Measurements from ENCODE around the gene METTL24.
"Not testable (repeated sequence)": the region's sequence is repeated elsewhere in the genome, so short reads cannot be mapped to it uniquely, and the experiment has no call there.

METTL24 gene

DNA sequence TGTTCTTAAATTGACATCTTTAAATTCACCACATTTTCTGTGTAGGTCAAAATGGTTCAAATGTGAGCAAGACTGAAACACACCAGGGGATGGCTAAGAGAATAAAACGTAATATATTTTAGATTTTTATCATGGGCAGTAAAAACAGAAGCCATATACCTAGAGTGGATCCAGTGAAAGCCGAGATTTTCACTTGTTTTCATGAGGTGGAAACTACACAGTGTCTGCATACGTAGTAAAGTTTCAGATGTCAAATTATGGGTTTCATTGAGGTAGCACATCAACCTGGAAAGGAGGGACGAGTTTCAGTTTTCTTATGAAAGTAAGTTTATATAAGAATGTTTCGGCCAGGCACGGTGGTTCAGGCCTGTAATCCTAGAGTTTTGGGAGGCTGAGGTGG is 25.9 kb downstream of the METTL24 start:
- no peak for DNase-seq

DNA sequence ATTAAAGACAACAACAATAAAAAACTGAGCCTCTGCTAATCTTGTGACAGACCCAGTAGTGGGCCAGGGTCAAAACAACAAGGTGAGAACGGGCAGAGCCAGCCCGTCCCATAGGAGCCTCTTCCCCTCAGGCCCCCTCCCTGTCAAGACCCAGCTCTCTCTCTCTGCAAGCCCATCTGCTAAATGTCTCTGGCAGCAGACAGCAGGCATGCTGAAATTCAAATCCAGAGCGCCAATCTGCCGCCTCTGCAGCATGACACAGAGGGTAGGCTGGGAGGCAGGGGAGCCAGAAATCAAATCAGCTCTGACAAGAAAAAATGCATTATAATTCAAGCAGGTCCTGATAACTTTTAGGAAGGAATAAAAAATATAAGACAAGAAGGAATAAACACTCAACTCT is 26.3 kb downstream of the METTL24 start:
- DNase-seq, result no peak

DNA sequence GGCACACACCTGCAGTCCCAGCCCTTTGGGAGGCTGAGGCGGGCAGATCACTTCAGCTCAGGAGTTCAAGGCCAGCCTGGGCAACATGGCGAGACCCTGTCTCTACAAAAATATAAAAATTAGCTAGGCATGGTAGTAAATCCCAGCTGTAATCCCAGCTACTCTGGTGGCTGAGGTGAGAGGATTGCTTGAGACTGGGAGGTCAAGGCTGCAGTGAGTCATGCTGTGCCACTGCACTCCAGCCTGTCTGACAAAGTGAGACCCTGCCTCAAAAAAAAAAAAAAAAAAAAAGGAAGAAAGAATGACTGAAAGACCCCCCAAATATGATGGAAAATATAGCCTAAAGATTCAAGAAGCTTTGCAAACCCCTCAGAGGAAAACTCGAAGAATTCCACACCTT is 26.8 kb downstream of the METTL24 start:
- DNase-seq, result no peak

DNA sequence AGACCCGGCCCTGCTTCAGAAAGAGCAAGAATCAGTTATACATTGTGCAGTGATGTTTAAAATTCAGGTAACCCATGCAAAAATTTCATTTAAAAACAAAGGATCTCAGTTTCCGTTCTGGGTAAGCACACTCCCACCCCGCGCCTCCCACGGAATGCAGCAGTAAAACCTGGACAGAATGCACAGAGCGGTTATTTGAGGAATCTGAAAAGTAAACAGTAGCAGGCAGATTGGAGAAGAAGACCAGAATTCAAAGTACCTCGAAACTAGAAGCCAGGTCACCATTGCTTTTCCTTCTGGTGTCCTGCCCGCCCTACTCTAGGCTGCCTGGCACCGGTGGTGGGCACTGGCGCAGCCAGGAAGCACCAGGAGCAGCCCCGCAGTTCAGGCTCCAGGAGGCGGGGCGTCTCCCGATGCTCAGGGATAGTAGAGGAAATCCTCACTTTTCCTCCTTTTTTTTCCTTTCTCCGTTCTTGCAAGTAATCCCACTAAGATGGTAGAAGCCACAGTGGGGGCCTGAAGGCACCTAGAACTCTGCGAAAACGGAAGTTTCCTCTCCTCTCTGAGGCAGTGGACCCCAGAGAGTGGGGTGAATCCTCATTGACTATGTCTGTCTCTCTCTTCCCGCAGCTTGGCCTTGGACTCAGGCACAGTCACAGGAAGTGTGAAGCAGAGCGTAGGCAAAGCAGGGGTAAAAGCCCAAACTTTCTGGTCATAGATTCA is 28.3 kb downstream of the METTL24 start:
- DNase-seq, result no peak

GRCh38 chr6:110329348-110329713 is 28.8 kb downstream of the METTL24 start:
- no peak for DNase-seq

DNA sequence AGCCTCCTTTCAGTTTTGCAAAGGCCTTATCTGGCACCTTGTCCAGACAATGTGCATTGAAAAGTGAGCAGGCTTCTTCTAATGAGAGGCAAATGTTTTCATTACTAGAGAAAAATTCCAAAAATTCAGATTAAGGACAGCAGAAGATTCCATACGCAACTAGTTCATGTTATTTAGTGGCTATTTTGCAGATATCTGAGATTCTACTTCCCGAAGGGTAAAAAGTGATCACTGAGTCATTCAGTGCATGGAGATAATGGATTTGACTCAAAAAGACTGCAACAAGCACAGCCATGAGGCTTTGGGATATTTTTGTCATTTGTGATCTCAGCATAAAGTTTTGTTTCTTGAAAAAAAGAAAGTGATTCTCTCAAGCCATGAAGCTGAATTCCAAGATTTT is 29.9 kb downstream of the METTL24 start:
- no peak for DNase-seq

GRCh38 chr6:110327391-110327790 is 30.8 kb downstream of the METTL24 start:
- no peak for DNase-seq

DNA sequence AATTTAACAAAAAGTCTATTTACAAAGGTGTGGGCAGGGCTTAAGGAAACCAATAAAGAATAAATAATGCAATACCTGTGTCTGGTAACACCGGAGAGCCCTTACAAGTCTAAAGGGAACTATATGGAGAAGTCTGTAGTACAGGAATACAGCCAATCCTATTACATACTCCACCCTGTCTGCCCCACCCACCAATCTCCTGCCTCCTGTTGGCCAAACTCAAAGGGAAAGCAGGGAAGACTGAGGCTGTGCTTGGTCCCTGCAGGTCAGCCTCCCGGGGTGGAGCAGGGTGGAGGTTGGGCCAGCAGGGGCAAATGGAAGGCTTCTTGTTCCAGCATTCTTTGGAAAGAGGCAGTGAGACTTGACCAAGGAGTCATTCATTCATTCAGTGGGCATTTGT is 31.5 kb downstream of the METTL24 start:
- DNase-seq, result no peak

DNA sequence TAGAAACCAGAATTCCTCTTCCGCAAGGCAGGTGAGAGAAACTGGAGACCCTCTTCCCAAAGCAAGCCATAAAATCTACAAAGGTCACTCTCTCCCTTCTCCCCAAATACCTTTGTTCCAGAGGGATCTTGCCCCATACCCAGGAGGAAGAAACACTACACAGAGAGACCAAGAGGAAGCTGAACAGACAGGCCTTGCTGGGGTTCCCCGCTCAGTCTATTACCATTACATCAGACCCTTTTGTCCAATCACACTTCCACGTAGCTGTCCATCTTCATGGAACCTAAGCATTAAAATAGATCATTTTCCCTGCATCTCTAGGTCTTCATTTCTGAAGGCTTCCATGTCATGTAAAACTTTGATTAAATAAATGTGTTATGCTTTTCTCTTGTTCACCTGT is 32.1 kb downstream of the METTL24 start:
- DNase-seq, result no peak

DNA sequence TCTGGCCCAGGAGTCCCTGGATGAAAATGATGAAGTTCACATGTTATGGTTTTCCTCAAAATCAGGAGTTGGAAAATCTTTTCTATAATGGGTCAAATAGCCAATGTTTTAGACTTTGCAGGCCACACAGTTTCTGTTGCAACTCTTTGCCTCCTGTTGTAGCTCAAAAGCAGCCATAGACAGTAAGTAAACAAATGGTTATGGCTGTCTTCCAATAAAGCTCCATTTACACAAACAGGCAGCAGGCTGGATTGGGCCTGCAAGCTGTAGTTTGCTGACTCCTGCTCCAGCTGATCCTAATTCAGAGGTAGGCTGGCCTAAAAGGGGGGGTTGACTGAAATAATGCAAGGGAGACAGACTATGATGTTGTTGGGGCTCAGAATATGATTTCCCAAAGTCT is 33.0 kb downstream of the METTL24 start:
- no peak for DNase-seq

DNA sequence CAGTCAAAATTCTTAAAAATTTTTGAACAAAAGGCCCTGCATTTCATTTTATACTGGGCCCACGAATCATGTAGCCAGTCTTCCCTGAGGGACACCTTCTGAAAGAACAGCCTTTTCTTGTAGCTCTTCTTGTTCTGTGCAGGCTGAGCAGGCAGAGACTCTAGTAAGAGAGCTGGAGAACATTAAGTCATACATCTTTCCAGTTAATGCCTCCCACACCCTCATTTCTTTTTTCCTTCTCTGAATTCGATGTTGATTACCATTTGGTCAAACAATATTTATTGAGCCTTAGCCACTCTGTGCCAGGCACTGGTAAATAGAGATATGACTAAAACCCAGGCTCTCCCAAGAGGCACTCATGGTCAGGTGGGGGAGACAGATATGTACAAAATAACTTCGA is 33.6 kb downstream of the METTL24 start:
- DNase-seq, result no peak

GRCh38 chr6:110323258-110323657 is 34.9 kb downstream of the METTL24 start:
- DNase-seq, result no peak

- DNase-seq, result no peak
Measured at GRCh38 chr6:110322874-110323242, 35.3 kb downstream of the METTL24 start.

- peak; percentile 55 to 70 for DNase-seq
Measured at GRCh38 chr6:110322151-110322873, 35.8 kb downstream of the METTL24 start.

DNA sequence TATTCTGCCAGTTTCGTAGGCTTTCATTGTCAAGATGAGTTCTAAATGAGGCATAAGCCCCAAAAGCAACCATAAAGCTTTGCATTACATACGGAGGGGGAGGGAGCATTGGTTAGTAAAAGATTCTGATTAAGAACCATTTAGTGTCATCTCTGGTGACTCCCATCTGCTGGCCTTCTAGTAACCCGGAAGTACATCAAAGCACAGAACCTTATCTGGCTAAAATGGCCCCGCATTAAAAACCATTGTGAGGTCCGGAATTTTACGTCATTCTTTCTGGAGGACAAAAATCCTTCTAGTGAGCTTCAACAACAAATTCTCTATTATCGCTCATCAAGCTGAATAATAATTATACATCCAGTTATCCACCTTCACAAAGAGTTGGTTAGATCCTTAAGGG is 37.8 kb downstream of the METTL24 start:
- no peak for DNase-seq

DNA sequence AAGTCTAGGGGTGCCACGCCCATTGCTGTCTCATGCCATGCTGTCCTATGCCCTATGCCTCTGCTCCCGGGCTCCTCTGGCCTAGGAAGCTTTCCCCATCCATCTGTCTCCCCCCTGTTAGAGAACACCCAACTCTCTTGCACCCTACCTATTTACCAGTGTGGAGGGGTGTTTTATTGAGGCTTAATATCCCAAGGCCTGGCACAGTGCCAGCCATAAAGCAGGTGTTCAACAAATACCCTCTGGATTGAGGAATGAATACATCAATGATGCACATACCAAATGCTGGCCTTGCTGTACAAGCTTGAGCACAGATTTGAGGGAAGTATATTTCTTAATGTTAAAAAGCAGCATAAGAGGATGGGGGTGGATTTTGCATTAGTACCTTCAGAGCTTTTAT is 38.3 kb downstream of the METTL24 start:
- no peak for DNase-seq

- no peak for DNase-seq
Measured at GRCh38 chr6:110319381-110319780, 38.8 kb downstream of the METTL24 start.

DNA sequence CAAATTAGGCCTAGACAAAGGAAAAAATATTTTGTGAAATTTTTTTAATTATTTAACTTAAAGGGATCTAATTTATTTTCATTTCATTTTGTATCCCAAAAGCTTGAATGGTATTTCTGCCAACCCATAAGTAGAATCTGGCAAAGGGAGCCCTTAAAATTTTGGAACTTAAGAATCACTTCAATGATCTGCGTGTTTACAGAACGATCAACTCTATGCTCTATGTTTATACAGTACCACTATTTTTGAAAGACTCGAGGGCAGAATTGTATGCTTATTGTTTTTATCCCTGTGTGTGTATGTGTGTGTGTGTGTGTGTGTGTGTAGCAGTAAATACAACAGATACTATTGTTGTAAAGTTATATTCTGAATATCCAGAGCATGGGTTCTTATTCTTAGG is 39.2 kb downstream of the METTL24 start:
- DNase-seq, result no peak

DNA sequence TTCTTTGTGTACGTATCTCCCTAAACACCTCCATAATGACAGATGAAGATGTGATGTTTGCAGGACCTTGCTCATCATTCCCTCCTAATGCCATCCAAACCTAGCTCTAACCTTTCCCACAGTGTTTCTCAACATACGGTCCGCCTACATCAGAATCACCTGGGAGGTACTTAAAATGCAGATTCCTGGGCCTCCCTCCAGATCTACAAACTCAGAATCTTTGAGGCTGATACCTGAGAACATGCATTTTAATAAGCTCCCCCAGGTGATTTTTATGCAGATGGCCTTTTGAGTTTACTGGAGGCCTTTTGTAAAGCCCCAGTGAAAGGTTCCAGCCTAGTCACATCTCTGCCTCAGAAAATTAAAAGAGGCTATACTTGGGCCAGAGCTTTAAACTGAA is 40.5 kb downstream of the METTL24 start:
- DNase-seq, result no peak

DNA sequence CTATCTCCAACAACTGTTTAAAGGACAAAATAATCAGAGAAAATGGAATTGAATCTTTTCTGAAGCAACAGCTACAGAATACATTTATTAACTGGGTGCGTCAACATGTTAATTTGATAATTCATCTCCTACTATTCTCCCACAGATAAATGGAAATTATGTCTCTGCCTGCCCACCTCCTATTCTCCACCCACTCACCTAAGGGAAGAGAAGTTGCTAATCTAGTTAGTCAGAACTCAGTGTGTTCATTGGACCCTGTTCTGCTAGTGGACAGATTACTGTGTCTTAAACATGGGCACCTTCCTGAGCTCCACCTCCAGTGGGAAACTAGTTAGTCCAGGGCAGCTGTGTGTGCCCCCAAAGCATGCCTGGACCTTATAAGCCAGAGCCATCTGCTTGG is 41.0 kb downstream of the METTL24 start:
- no peak for DNase-seq

DNA sequence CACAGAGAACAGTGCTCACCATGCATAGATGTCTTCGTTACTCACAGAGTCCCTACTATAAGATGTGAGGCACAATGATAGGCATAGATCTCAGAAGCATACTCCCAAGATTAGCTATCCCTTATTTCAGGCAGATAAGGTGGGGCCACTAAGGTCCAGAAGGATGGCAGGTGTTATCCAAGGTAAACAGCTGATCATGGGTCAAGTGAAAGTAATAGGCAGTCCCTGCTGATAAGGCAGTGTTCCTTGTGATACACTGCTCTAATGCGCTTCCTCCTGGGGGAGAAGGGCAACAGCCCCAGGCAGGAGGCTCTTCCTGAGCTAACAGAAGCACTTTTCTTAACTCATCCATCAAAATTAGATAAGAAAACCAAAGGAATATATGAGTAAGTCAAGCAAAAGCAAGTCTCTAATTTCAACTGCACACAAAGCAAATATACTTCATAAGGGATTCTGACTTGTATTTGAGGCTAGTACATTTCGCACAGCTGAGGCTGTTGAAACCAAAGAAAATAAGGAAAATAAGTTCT is 42.2 kb downstream of the METTL24 start:
- no peak for DNase-seq

- no peak for DNase-seq
Measured at GRCh38 chr6:110315207-110315868, 42.8 kb downstream of the METTL24 start.

DNA sequence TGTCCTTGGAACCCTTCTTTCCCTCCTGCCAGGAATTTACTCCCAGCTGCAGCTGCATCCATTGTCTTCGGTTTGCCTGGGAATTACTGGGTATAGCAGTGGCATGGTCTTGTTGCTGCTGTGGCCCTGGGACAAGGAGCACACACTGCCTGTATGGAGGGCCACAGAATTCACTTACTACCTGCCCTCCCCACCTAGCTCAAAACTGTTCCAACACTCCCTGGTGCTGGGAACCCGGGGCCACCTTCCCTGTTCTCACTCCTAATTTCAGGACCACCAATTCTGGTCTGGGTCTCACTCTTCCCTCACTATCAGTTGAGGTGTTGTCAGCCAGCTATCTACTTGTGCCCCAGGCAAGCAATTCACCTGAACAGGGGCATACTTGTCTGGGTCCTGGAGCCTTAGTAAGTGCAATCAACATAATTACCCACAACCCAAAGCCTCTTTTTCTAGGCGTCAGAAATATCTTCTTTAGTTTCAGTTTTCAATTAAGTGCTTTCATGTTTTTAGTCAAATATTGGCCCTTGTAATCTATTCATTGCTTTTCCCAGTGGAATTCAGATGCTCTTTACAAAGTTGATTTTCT is 47.2 kb downstream of the METTL24 start:
- no peak for DNase-seq

- not testable (repeated sequence) for DNase-seq
Measured at GRCh38 chr6:110309432-110309831, 48.7 kb downstream of the METTL24 start.

Data from NCI-H187 (cell line).